ENCODE measurements around the gene VEGFC.

Gene VEGFC

GRCh38 chr4:176800891-176801534, 8.3 kb upstream of the VEGFC start:
- FAIRE-seq (no peak), DNase-seq (ENCODE audit: insufficient read length, low spot score) (no peak)

GRCh38 chr4:176799653-176800052, 6.9 kb upstream of the VEGFC start:
- DNase-seq (ENCODE audit: insufficient read length, low spot score) (no peak), FAIRE-seq (no peak)

- DNase-seq (ENCODE audit: insufficient read length, low spot score) (no peak), FAIRE-seq (no peak)
Observed at GRCh38 chr4:176798540-176798939, 5.8 kb upstream of the VEGFC start.

- no peak for FAIRE-seq
Observed at GRCh38 chr4:176795441-176795840, 2.7 kb upstream of the VEGFC start.

GRCh38 chr4:176794651-176795050, 1.9 kb upstream of the VEGFC start:
- DNase-seq (ENCODE audit: insufficient read length, low spot score) (no peak), FAIRE-seq (no peak)

More at GRCh38 chr4:176795441-176795840, 2.7 kb upstream of the VEGFC start:
- DNase-seq (ENCODE audit: insufficient read length, low spot score), result no peak

- FAIRE-seq (peak; percentile 92), DNase-seq (ENCODE audit: insufficient read length, low spot score) (peak; percentile 61)
Observed at GRCh38 chr4:176794151-176794550, 1.4 kb upstream of the VEGFC start.

GRCh38 chr4:176793060-176793605, 411 bp upstream of the VEGFC start:
- DNase-seq (ENCODE audit: insufficient read length, low spot score) (no peak), FAIRE-seq (peak; percentile 40)

- DNase-seq (ENCODE audit: insufficient read length, low spot score), result no peak
- no peak for FAIRE-seq
Observed at GRCh38 chr4:176791591-176792325, 964 bp downstream of the VEGFC start.

- DNase-seq (ENCODE audit: insufficient read length, low spot score) (no peak), FAIRE-seq (no peak)
Observed at GRCh38 chr4:176790398-176790797, 2.3 kb downstream of the VEGFC start.

- peak; percentile 85 for DNase-seq (ENCODE audit: insufficient read length, low spot score)
Observed at GRCh38 chr4:176789955-176790354, 2.8 kb downstream of the VEGFC start.

GRCh38 chr4:176788971-176789370, 3.8 kb downstream of the VEGFC start:
- FAIRE-seq, result no peak
- no peak for DNase-seq (ENCODE audit: insufficient read length, low spot score)

More at GRCh38 chr4:176789955-176790354, 2.8 kb downstream of the VEGFC start:
- peak; percentile 90 for FAIRE-seq

- FAIRE-seq (no peak), DNase-seq (ENCODE audit: insufficient read length, low spot score) (no peak)
Observed at GRCh38 chr4:176788248-176788647, 4.5 kb downstream of the VEGFC start.

GRCh38 chr4:176784816-176785215, 7.9 kb downstream of the VEGFC start:
- FAIRE-seq, result peak; percentile 31

GRCh38 chr4:176782794-176783193, 9.9 kb downstream of the VEGFC start:
- FAIRE-seq (no peak), DNase-seq (ENCODE audit: insufficient read length, low spot score) (no peak)

More at GRCh38 chr4:176784816-176785215, 7.9 kb downstream of the VEGFC start:
- DNase-seq (ENCODE audit: insufficient read length, low spot score), result no peak

- no peak for FAIRE-seq
Observed at GRCh38 chr4:176782191-176782590, 10.5 kb downstream of the VEGFC start.

GRCh38 chr4:176781739-176782100, 11.0 kb downstream of the VEGFC start:
- DNase-seq (ENCODE audit: insufficient read length, low spot score) (no peak), FAIRE-seq (no peak)

More at GRCh38 chr4:176782191-176782590, 10.5 kb downstream of the VEGFC start:
- DNase-seq (ENCODE audit: insufficient read length, low spot score), result no peak

GRCh38 chr4:176780995-176781738, 11.6 kb downstream of the VEGFC start:
- DNase-seq (ENCODE audit: insufficient read length, low spot score) (no peak), FAIRE-seq (no peak)

GRCh38 chr4:176779421-176779820, 13.3 kb downstream of the VEGFC start:
- FAIRE-seq (peak; percentile 13), DNase-seq (ENCODE audit: insufficient read length, low spot score) (no peak)

- DNase-seq (ENCODE audit: insufficient read length, low spot score), result no peak
- peak; percentile 33 for FAIRE-seq
Observed at GRCh38 chr4:176778491-176778890, 14.2 kb downstream of the VEGFC start.

GRCh38 chr4:176778063-176778462, 14.7 kb downstream of the VEGFC start:
- FAIRE-seq (peak; percentile 20), DNase-seq (ENCODE audit: insufficient read length, low spot score) (no peak)

GRCh38 chr4:176775338-176775737, 17.4 kb downstream of the VEGFC start:
- DNase-seq (ENCODE audit: insufficient read length, low spot score), result no peak
- no peak for FAIRE-seq
